HG02623 (cell line): Measurements from ENCODE around the gene GPX1.
"Not testable (repeated sequence)": the region's sequence is repeated elsewhere in the genome, so short reads cannot be mapped to it uniquely, and the experiment has no call there.

Experiments
- ATAC-seq: cut with Tn5 transposase; IDR thresholded peaks from one replicate; pipeline ENCODE4 v1.9.1; 2021; ENCODE audit warnings: moderate library complexity; ENCODE audit not compliant: unreplicated experiment

The GPX1 gene

GRCh38 chr3:49358217-49358883, at the start of gene GPX1:
TSS of gene GPX1 (minus strand) at chr3:49358353. CDS start at chr3:49358278, 75 bp downstream.
- peak; percentile 89 for ATAC-seq

GRCh38 chr3:49406571-49407565, 48.7 kb upstream of the GPX1 start:
- ATAC-seq = no peak

GRCh38 chr3:49405570-49405969, 47.4 kb upstream of the GPX1 start:
- not testable (repeated sequence) for ATAC-seq

- no peak for ATAC-seq
These were observed 45.7 kb upstream of the GPX1 start for GRCh38 chr3:49403891-49404290.

- ATAC-seq = no peak
These were observed 43.6 kb upstream of the GPX1 start for GRCh38 chr3:49401766-49402165.

- ATAC-seq = no peak
These were observed 41.3 kb upstream of the GPX1 start for GRCh38 chr3:49399461-49399860.

GRCh38 chr3:49397470-49397869, 39.3 kb upstream of the GPX1 start:
- no peak for ATAC-seq

GRCh38 chr3:49391310-49391709, 33.2 kb upstream of the GPX1 start:
- ATAC-seq = not testable (repeated sequence)

GRCh38 chr3:49389297-49389696, 31.1 kb upstream of the GPX1 start:
- no peak for ATAC-seq

- ATAC-seq = no peak
These were observed 30.2 kb upstream of the GPX1 start for GRCh38 chr3:49388289-49388820.

- ATAC-seq = no peak
These were observed 29.6 kb upstream of the GPX1 start for GRCh38 chr3:49387721-49388120.

- ATAC-seq = no peak
These were observed 28.1 kb upstream of the GPX1 start for GRCh38 chr3:49386056-49386756.

GRCh38 chr3:49385617-49386016, 27.5 kb upstream of the GPX1 start:
- no peak for ATAC-seq

GRCh38 chr3:49383387-49383786, 25.2 kb upstream of the GPX1 start:
- ATAC-seq = no peak

- no peak for ATAC-seq
These were observed 20.2 kb upstream of the GPX1 start for GRCh38 chr3:49378249-49378895.

GRCh38 chr3:49377483-49377882, 19.3 kb upstream of the GPX1 start:
- ATAC-seq = no peak

- ATAC-seq = no peak
These were observed 13.8 kb upstream of the GPX1 start for GRCh38 chr3:49371946-49372345.

- ATAC-seq = no peak
These were observed 12.6 kb upstream of the GPX1 start for GRCh38 chr3:49370585-49371290.

- ATAC-seq = no peak
These were observed 4.4 kb upstream of the GPX1 start for GRCh38 chr3:49362561-49362960.

GRCh38 chr3:49359623-49360022, 1.5 kb upstream of the GPX1 start:
- no peak for ATAC-seq
